Measurements from ENCODE around the gene POU4F1. TPM values are rescaled to one million over a fixed set of nuclear protein-coding genes. Genes with fewer than 3 reads are reported as not detected.

Gene POU4F1
- total RNA-seq, 1 experiment from 2014 or later = 0.26 TPM

GRCh38 chr13:78595495-78596398 is 7.6 kb downstream of the POU4F1 start:
- H4K20me1 ChIP-seq (ENCODE audit: control insufficient read depth, insufficient read depth, insufficient read length) = no peaks in the 10 kb centered on the region
- H3K27me3 Mint-ChIP-seq (ENCODE audit: low read depth) = peaks cover 100% of the 10 kb centered on the region
- H3K36me3 Mint-ChIP-seq (ENCODE audit: insufficient read depth in 1 of 3, low read depth in 3 of 3) = no peaks in the 10 kb centered on the region; a peak in 2 of 7 replicates
- H2BK20ac ChIP-seq (ENCODE audit: low read depth, low read length, poor library complexity, severe bottlenecking) = no peak overlapping the region
- no peak overlapping the region for H4K5ac ChIP-seq (ENCODE audit: insufficient read length, low read depth, low read length)
- TF ChIP-seq CTCF (conservative IDR thresholded peaks at IDR 0.05) = peak; percentile 26; the same call in 1 of the 3 replicates
- no peak overlapping the region for H2AK5ac ChIP-seq (ENCODE audit: insufficient read length, low read length)
- H2BK120ac ChIP-seq (ENCODE audit: low read depth, low read length, poor library complexity, severe bottlenecking) = no peak overlapping the region
- peak overlapping the region; percentile 51 to 78 for H3K4me3 Mint-ChIP-seq
- H3K79me2 ChIP-seq (ENCODE audit: insufficient read depth, low read length) = no peaks in the 10 kb centered on the region
- H3K27ac ChIP-seq (ENCODE audit: insufficient read length, low read depth, low read length) = no peak overlapping the region
- H3K9me3 ChIP-seq (ENCODE audit: control insufficient read depth, low read depth, low read length) = no peaks in the 10 kb centered on the region
- no peak overlapping the region for H4K8ac ChIP-seq (replicated peaks; ENCODE audit: insufficient read length, low read depth, low read length)
- H3K23me2 ChIP-seq (ENCODE audit: insufficient read length, low read depth, low read length, poor library complexity, severe bottlenecking) = peaks cover 13% of the 10 kb centered on the region
- no peak overlapping the region for H3K27ac Mint-ChIP-seq
- H2BK5ac ChIP-seq (ENCODE audit: insufficient read length, low read length) = no peak overlapping the region
- H4K91ac ChIP-seq (ENCODE audit: insufficient read length, low read depth, low read length) = no peak overlapping the region
- H3K14ac ChIP-seq (ENCODE audit: insufficient read depth, low read length) = no peak overlapping the region
- no peak overlapping the region for H3K9ac ChIP-seq (ENCODE audit: extremely low read depth, insufficient read length, low read length)
- H3K4me1 ChIP-seq (ENCODE audit: insufficient read depth, low read length) = no peaks in the 10 kb centered on the region
- peak overlapping the region; percentile 62 for H3K4me2 ChIP-seq (ENCODE audit: insufficient read depth, insufficient read length, low read length)
- no CpG with 5 or more reads among the region's 65 CpGs for WGBS (ENCODE audit: extremely low coverage, insufficient read length, low lambda C conversion rate)
- H3K4me1 Mint-ChIP-seq = peaks cover 20 to 49% of the 10 kb centered on the region in 2 experiments
- H2BK15ac ChIP-seq (ENCODE audit: low read depth, low read length) = no peak overlapping the region
- H3K23ac ChIP-seq (ENCODE audit: insufficient read length, low read depth, low read length) = no peak overlapping the region
- H2BK12ac ChIP-seq (ENCODE audit: insufficient read length, low read depth, low read length) = no peak overlapping the region
- H3K4ac ChIP-seq (ENCODE audit: low read depth, low read length) = no peak overlapping the region
- H3K9me3 Mint-ChIP-seq = peaks cover 0 to 21% of the 10 kb centered on the region in 2 experiments; a peak in 2 of 5 replicates
- H3K56ac ChIP-seq (ENCODE audit: insufficient read length, low read depth, low read length) = no peak overlapping the region
- no peak overlapping the region for H3T11ph ChIP-seq (ENCODE audit: low read length)
- H3K79me1 ChIP-seq (ENCODE audit: insufficient read depth, low read depth, low read length, poor library complexity, severe bottlenecking) = no peaks in the 10 kb centered on the region
- H3K18ac ChIP-seq (ENCODE audit: insufficient read length, low read depth, low read length) = no peak overlapping the region
- no peak overlapping the region for H2AFZ ChIP-seq (ENCODE audit: low read length)
- peaks cover 73% of the 10 kb centered on the region for H3K27me3 ChIP-seq (ENCODE audit: insufficient read depth, low read length)
- peak; percentile 78 for DNase-seq

All from H9 (cell line).